ENCODE measurements around the gene RIPOR1. TPM values are rescaled to one million over a fixed set of nuclear protein-coding genes. Genes with fewer than 3 reads are reported as not detected.

RIPOR1 gene
- total RNA-seq, 1 experiment from 2014 or later: 59.0 TPM

DNA sequence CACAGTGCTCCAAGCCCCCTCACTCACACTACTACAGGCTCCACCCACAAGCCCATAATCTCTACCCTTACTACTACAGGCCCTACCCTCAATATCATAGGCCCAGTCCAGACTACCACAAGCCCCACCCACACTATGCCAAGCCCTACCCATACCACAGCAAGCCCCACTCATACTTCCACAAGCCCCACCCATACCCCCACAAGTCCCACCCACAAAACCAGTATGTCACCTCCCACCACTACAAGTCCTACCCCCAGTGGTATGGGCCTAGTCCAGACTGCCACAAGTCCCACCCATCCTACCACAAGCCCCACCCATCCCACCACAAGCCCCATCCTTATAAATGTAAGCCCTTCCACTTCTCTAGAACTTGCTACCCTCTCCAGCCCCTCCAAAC is 13.8 kb downstream of the RIPOR1 start:
- H3K27ac Mint-ChIP-seq (ENCODE audit: unreplicated experiment): peak overlapping the region; percentile 3
- H3K36me3 Mint-ChIP-seq (ENCODE audit: insufficient read depth, unreplicated experiment): peaks cover 75% of the 10 kb centered on the region
- CTCF ChIA-PET: interaction anchor here (0.6 kb wide), 1 partner anchor 27 kb away, joined by 3 read pairs; no protein-coding TSS in a partner anchor
- peak; percentile 53 for DNase-seq
- H3K27me3 Mint-ChIP-seq (ENCODE audit: unreplicated experiment): no peaks in the 10 kb centered on the region
- H3K9me3 Mint-ChIP-seq (ENCODE audit: low read depth, unreplicated experiment): no peaks in the 10 kb centered on the region
- peaks cover 27% of the 10 kb centered on the region for H3K4me1 Mint-ChIP-seq (ENCODE audit: low read depth, unreplicated experiment)
- intact Hi-C loops (cut with micrococcal nuclease; ENCODE audit: unreplicated experiment): no loop called here
- BruUV-seq (replicated peaks): TSS peak; percentile 24
- no peak for TF ChIP-seq CTCF (IDR thresholded peaks at IDR 0.05; ENCODE audit: unreplicated experiment)
- H3K4me3 Mint-ChIP-seq (ENCODE audit: low read depth, unreplicated experiment): no peak overlapping the region

- Mint-ChIP-seq H3K9me3 (ENCODE audit: low read depth, unreplicated experiment) (no peaks in the 10 kb centered on the region), H3K4me3 (ENCODE audit: low read depth, unreplicated experiment) (no peak overlapping the region), H3K4me1 (ENCODE audit: low read depth, unreplicated experiment) (peaks cover 27% of the 10 kb centered on the region), H3K36me3 (ENCODE audit: insufficient read depth, unreplicated experiment) (peaks cover 78% of the 10 kb centered on the region), H3K27ac (ENCODE audit: unreplicated experiment) (no peak overlapping the region), H3K27me3 (ENCODE audit: unreplicated experiment) (no peaks in the 10 kb centered on the region)
- no peak for TF ChIP-seq CTCF (IDR thresholded peaks at IDR 0.05; ENCODE audit: unreplicated experiment)
- CTCF ChIA-PET: no interaction called here
- no peak for DNase-seq
- intact Hi-C loops (cut with micrococcal nuclease; ENCODE audit: unreplicated experiment): no loop called here
- BruUV-seq (replicated peaks): no TSS peak
These were observed 14.4 kb downstream of the RIPOR1 start for GRCh38 chr16:67543036-67543435.

- Mint-ChIP-seq H3K9me3 (ENCODE audit: low read depth, unreplicated experiment) (no peaks in the 10 kb centered on the region), H3K4me1 (ENCODE audit: low read depth, unreplicated experiment) (peaks cover 27% of the 10 kb centered on the region), H3K4me3 (ENCODE audit: low read depth, unreplicated experiment) (no peak overlapping the region), H3K27me3 (ENCODE audit: unreplicated experiment) (no peaks in the 10 kb centered on the region), H3K27ac (ENCODE audit: unreplicated experiment) (no peak overlapping the region), H3K36me3 (ENCODE audit: insufficient read depth, unreplicated experiment) (peaks cover 74% of the 10 kb centered on the region)
- intact Hi-C loops (cut with micrococcal nuclease; ENCODE audit: unreplicated experiment): no loop called here
- DNase-seq: no peak
- BruUV-seq (replicated peaks): no TSS peak
- no peak for TF ChIP-seq CTCF (IDR thresholded peaks at IDR 0.05; ENCODE audit: unreplicated experiment)
- CTCF ChIA-PET: interaction anchor here (0.5 kb wide), 1 partner anchor 53 kb away, joined by 3 read pairs; no protein-coding TSS in a partner anchor
These were observed 15.0 kb downstream of the RIPOR1 start for GRCh38 chr16:67543582-67543981.

GRCh38 chr16:67544329-67544841 is 15.8 kb downstream of the RIPOR1 start:
- CTCF ChIA-PET: interaction anchor here (0.5 to 1.3 kb wide), 2 partner anchors 23 to 54 kb away, joined by 3 to 4 read pairs; no protein-coding TSS in a partner anchor

More at GRCh38 chr16:67544329-67544841, 15.8 kb downstream of the RIPOR1 start:
- Mint-ChIP-seq H3K27me3 (ENCODE audit: unreplicated experiment) (no peaks in the 10 kb centered on the region), H3K4me1 (ENCODE audit: low read depth, unreplicated experiment) (peaks cover 27% of the 10 kb centered on the region), H3K4me3 (ENCODE audit: low read depth, unreplicated experiment) (no peak overlapping the region), H3K27ac (ENCODE audit: unreplicated experiment) (no peak overlapping the region), H3K9me3 (ENCODE audit: low read depth, unreplicated experiment) (no peaks in the 10 kb centered on the region), H3K36me3 (ENCODE audit: insufficient read depth, unreplicated experiment) (peaks cover 66% of the 10 kb centered on the region)
- TF ChIP-seq CTCF (IDR thresholded peaks at IDR 0.05; ENCODE audit: unreplicated experiment): no peak
- no peak for DNase-seq
- intact Hi-C loops (cut with micrococcal nuclease; ENCODE audit: unreplicated experiment): no loop called here
- BruUV-seq (replicated peaks): no TSS peak

Data from Calu3 (cell line).